Body of pancreas (tissue), 4 donors: ENCODE results near the gene DGCR6L. TPM values are rescaled to one million over a fixed set of nuclear protein-coding genes. Genes with fewer than 3 reads are reported as not detected.
"Not testable (repeated sequence)": the region's sequence is repeated elsewhere in the genome, so short reads cannot be mapped to it uniquely, and the experiment has no call there.

ENCODE experiments used
- ATAC-seq: fragments of 150-250 bp; one replicate; pipeline ENCODE4 v1.9.1; 2016
- DNase-seq, 4 donors: peaks; one replicate each; pipeline ENCODE4 v3.0.0-alpha.2; 2019
- H3K27ac ChIP-seq, 4 donors: fragments of 200-600 bp; sonication (generic); 1 replicate in 3 of 4; 2 replicates in 1 of 4; pipeline versions ENCODE4 v1.5.1 to v1.6.1; 2016 to 2019; ENCODE audit warnings: mild to moderate bottlenecking in 1 of 4, mixed read lengths in 1 of 4, moderate library complexity in 1 of 4
- H3K27me3 ChIP-seq, 2 donors: fragments of 200-600 bp; sonication (generic); one replicate each; pipeline ENCODE4 v1.6.0; 2016; ENCODE audit warnings: mild to moderate bottlenecking in 1 of 2
- H3K36me3 ChIP-seq, 2 donors: fragments of 200-600 bp; sonication (generic); replicated peaks in 1 of 2; 2 replicates each; pipeline ENCODE4 v1.5.1; 2016; ENCODE audit warnings: low read depth in 2 of 2; ENCODE audit not compliant: insufficient read depth in 1 of 2
- H3K4me1 ChIP-seq: fragments of 200-600 bp; sonication (generic); one replicate; pipeline ENCODE4 v1.6.0; 2016
- H3K4me3 ChIP-seq, 2 donors: fragments of 200-600 bp; sonication (generic); 1 replicate in 1 of 2; 2 replicates in 1 of 2; pipeline ENCODE4 v1.5.1; 2016 to 2019
- H3K9me3 ChIP-seq, 3 donors: fragments of 200-600 bp; sonication (generic); 1 replicate in 2 of 3; 2 replicates in 1 of 3; pipeline ENCODE4 v1.5.1; 2016
- CTCF ChIP-seq, 7 experiments: fragments of 450-650 bp in 4 of 7; fragments of 200-600 bp in 3 of 7; sonication (generic) in 3 of 7; IDR thresholded peaks; one replicate each; pipeline ENCODE4 v1.5.1; 2016 to 2019; ENCODE audit warnings: antibody characterized with exemption in 7 of 7
- POLR2A ChIP-seq, 3 donors: fragments of 450-650 bp; IDR thresholded peaks; one replicate each; pipeline ENCODE4 v1.6.1; 2016; ENCODE audit warnings: antibody characterized with exemption in 3 of 3, mild to moderate bottlenecking in 2 of 3
- WGBS, 2 donors: methylation state at CpG; one replicate each; pipeline ENCODE4 v1.1.5; 2017; 5-methylcytosine and 5-hydroxymethylcytosine counted together
- intact Hi-C: fragments of 100-400 bp; cut with DNase I; formaldehyde crosslinking; loops from one replicate; pipeline ENCODE4 v1.15.1; 2023
- total RNA-seq, 2 donors: library from RNA; depleted of rRNA; stranded (reverse); fragments of >200 nt; gene quantifications; one replicate each; pipeline ENCODE4 v1.1.0, GENCODE V29; 2016

DGCR6L gene
- total RNA-seq, 2 donors from 2014 or later, result 24.4 to 52.4 TPM

- 22% methylated on average over 10 of the region's 12 CpGs; no CpG with 5 or more reads in 1 of the 2 donors for WGBS, 2 donors
- not testable (repeated sequence) for H3K27me3 ChIP-seq, H3K4me3 ChIP-seq, H3K27ac ChIP-seq, H3K4me1 ChIP-seq, H3K36me3 ChIP-seq, H3K9me3 ChIP-seq
- intact Hi-C loops, result loop anchor here (2.0 kb wide), 1 partner anchor 127 kb away; no protein-coding TSS in a partner anchor
- DNase-seq (peak; percentile 73 to 91 (median 85)), ATAC-seq (peak; percentile 86)
- peak; percentile 32 to 90 (median 66) for TF ChIP-seq CTCF (IDR thresholded peaks at IDR 0.05)
Observed at GRCh38 chr22:20285473-20286311, 34.2 kb downstream of the DGCR6L start.

GRCh38 chr22:20284471-20285086 is 35.3 kb downstream of the DGCR6L start:
- intact Hi-C loops, result loop anchor here (2.0 kb wide), 1 partner anchor 126 kb away; no protein-coding TSS in a partner anchor
- ATAC-seq, result no peak

GRCh38 chr22:20283674-20284066 is 36.2 kb downstream of the DGCR6L start:
- DNase-seq, result no peak
- H3K4me1 ChIP-seq, result no peaks in the 10 kb centered on the region
- intact Hi-C loops, result loop anchor here (2.0 kb wide), 1 partner anchor 125 kb away; no protein-coding TSS in a partner anchor
- no peaks in the 10 kb centered on the region for H3K9me3 ChIP-seq
- no peak overlapping the region for H3K4me3 ChIP-seq
- no peak for ATAC-seq
- 67 to 71% methylated on average over 1 to 5 of the region's 5 CpGs for WGBS, 2 donors
- no peak for TF ChIP-seq POLR2A (IDR thresholded peaks at IDR 0.05)
- TF ChIP-seq CTCF (IDR thresholded peaks at IDR 0.05), result no peak
- H3K36me3 ChIP-seq, result no peaks in the 10 kb centered on the region
- H3K27me3 ChIP-seq, result no peaks in the 10 kb centered on the region
- no peak overlapping the region for H3K27ac ChIP-seq

More at GRCh38 chr22:20284471-20285086, 35.3 kb downstream of the DGCR6L start:
- Histone ChIP-seq H3K27me3 (no peaks in the 10 kb centered on the region), H3K4me3 (no peak overlapping the region), H3K36me3 (no peaks in the 10 kb centered on the region), H3K27ac (no peak overlapping the region), H3K4me1 (no peaks in the 10 kb centered on the region), H3K9me3 (no peaks in the 10 kb centered on the region)
- no peak for DNase-seq
- TF ChIP-seq CTCF (IDR thresholded peaks at IDR 0.05) (no peak), POLR2A (IDR thresholded peaks at IDR 0.05) (no peak)
- 71 to 76% methylated on average over 5 to 9 of the region's 13 CpGs for WGBS, 2 donors

- Histone ChIP-seq H3K9me3 (no peaks in the 10 kb centered on the region), H3K4me1 (no peaks in the 10 kb centered on the region), H3K27ac (no peak overlapping the region), H3K36me3 (no peaks in the 10 kb centered on the region), H3K4me3 (no peak overlapping the region), H3K27me3 (no peaks in the 10 kb centered on the region)
- DNase-seq (no peak), ATAC-seq (no peak)
- 74 to 89% methylated on average over 5 to 15 of the region's 15 CpGs for WGBS, 2 donors
- intact Hi-C loops, result no loop called here
- TF ChIP-seq CTCF (IDR thresholded peaks at IDR 0.05) (no peak), POLR2A (IDR thresholded peaks at IDR 0.05) (no peak)
Observed at GRCh38 chr22:20282901-20283673, 36.8 kb downstream of the DGCR6L start.
